ENCODE measurements around the gene LTN1. TPM values are rescaled to one million over a fixed set of nuclear protein-coding genes. Genes with fewer than 3 reads are reported as not detected.
"Not testable (repeated sequence)": the region's sequence is repeated elsewhere in the genome, so short reads cannot be mapped to it uniquely, and the experiment has no call there.

Gene LTN1
- polyA plus RNA-seq (ENCODE audit: insufficient read length in 10 of 10), result 10 to 100 TPM; 17.0 to 29.5 (median 23.8) TPM
- long read RNA-seq, donor 1, result 0 reads
- long read RNA-seq, donor 2, result 0 reads
- long read RNA-seq, donor 3, result 0 reads
- long read RNA-seq, donor 4, result 0 reads
- long read RNA-seq, donor 5, partial matches to known transcripts, result 5 of 5 reads
- long read RNA-seq, donor 5, other reads (novel, unspliced or antisense), result 0 of 5 reads
- long read RNA-seq, donor 6, result 0 reads
- long read RNA-seq, donor 7, result 0 reads
- long read RNA-seq, donor 8, result 0 reads
- long read RNA-seq, donor 9, result 0 reads

GRCh38 chr21:28992526-28993292 lies at the start of gene LTN1:
Gene LTN1 (minus strand): TSS chr21:28992877. CDS start chr21:28992805, 72 bp downstream.
- DNase-seq, result peak; percentile 99 to 100 (median 99)

GRCh38 chr21:29034678-29035077 lies 42.0 kb upstream of the LTN1 start:
- no peak for DNase-seq

- no peak for DNase-seq
Observed at GRCh38 chr21:29033871-29034270, 41.2 kb upstream of the LTN1 start.

GRCh38 chr21:29033301-29033700 lies 40.6 kb upstream of the LTN1 start:
- no peak for DNase-seq

- DNase-seq, result no peak
Observed at GRCh38 chr21:29030909-29031308, 38.2 kb upstream of the LTN1 start.

DNA sequence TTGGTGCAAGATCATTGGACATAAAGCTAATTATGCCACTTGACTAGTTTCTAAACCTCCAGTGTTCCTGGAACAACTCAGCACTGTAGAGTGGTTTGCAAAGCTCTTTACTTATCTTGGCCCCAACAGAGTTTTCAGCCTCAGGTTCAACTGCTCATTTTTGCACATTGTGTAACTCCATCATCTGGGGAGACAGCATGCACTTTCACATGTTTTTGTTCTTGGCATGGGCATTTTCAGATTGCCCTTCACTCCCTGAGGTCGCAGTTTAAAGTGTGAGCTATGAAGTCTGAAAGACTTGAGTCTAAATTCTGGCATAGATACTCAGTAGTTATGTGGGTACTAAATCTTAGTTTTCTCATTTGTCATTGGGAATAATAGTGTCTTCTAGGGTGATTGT lies 36.8 kb upstream of the LTN1 start:
- no peak for DNase-seq

- no peak for DNase-seq
Observed at GRCh38 chr21:29025328-29025713, 32.6 kb upstream of the LTN1 start.

GRCh38 chr21:29024474-29025327 lies 32.0 kb upstream of the LTN1 start, which contains the start of gene USP16:
Gene USP16 (plus strand): TSS chr21:29024668. CDS start chr21:29027914, 3,246 bp downstream.
- DNase-seq, result peak; percentile 99 to 100 (median 99)

- DNase-seq, result no peak
Observed at GRCh38 chr21:29022166-29022565, 29.5 kb upstream of the LTN1 start.

DNA sequence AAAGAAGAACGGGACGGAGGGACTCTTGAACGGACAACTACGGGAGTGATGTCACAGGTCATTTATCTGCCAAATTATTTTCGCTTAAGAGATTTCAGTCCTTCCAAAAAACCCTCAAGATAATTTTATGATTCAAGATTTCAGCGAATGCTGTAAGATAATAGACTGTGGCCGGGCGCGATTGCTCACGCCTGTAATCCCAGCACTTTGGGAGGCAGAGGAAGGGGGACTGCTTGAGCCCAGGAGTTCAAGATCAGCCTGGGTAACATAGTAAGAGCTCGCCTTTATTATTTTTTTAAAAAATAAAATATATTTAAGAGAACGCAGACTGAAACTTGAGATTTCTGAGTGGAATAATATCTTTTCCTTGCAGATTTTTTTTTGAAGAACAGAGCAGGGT lies 25.9 kb upstream of the LTN1 start:
- peak in 2 of 3 donors; percentile 19 to 34 for DNase-seq

DNA sequence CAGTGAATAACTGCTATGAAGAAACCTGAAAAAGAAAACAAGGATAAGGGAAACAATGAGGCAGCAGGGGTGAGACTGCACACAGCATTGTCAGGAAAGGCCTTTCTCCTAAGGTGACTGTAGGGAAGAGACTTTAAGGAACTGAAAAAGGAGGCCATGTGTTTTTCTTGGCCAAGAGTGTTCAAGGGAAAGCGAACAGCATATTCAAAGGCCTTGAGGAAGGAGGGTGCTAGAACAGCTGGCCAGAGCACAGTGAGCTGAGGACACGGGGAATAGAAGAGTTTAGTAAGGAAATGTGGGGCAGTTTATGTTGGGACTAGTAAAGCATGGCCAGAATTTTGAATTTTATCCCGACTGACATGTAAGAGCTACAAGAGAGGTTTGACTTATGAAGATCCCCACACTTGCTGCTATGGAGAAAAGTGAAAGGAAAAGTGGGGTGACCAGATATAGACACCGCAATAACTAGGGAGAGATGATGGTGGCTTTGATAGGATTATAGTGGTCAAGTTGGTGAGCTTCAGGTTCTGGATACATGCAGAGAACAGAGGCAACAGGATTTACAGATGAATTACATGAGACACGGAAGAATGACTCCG lies 25.1 kb upstream of the LTN1 start:
- DNase-seq, result no peak

DNA sequence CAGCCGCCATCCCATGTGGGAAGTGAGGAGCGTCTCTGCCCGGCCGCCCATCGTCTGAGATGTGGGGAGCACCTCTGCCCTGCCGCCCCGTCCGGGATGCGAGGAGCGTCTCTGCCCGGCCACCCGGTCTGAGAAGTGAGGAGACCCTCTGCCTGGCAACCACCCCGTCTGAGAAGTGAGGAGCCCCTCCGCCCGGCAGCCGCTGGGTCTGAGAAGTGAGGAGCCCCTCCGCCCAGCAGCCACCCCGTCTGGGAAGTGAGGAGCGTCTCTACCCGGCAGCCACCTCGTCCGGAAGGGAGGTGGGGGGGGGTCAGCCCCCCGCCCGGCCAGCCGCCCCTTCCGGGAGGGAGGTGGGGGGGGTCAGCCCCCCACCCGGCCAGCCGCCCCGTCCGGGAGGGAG lies 18.6 kb upstream of the LTN1 start:
- not testable (repeated sequence) for DNase-seq

- no peak for DNase-seq
Observed at GRCh38 chr21:29008367-29008766, 15.7 kb upstream of the LTN1 start.

GRCh38 chr21:29007810-29008209 lies 15.1 kb upstream of the LTN1 start:
- no peak for DNase-seq

GRCh38 chr21:29007135-29007534 lies 14.5 kb upstream of the LTN1 start:
- no peak for DNase-seq

- no peak for DNase-seq
Observed at GRCh38 chr21:29005696-29006095, 13.0 kb upstream of the LTN1 start.

DNA sequence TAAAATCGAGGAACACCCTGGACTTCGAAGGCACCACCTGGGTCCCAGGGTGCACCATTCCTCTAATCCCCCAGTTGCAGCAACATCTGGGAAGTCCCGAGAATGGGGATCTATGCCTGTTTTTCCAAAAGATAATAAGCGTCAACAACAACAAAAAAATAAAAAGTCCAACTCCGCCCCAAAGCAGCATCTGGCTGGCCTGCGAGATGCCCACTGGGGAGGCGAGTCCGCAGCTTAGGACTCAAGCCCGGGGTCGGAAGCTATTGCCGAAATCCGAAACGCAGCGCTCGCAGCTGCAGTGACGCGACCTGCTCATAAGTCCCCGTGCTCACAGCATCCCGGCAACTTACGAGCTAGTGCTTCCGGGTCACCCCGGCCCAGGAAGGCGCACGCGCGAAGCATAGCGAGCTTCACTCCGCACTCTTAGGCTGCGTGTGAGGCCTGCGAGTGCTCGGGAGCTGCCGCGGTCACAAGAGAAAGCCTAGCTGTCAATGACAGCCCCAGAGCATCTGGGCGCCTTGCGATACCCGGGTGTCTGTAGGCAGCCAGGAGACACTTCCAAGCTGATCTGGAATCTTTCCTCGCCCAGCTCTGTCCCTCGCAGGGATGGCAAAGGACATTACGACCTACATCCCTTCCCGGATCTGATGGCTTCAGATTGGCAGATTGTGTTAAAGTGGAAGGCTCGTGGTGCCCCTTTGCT lies 9.9 kb upstream of the LTN1 start:
- DNase-seq, result peak; percentile 95 to 99 (median 98)

DNA sequence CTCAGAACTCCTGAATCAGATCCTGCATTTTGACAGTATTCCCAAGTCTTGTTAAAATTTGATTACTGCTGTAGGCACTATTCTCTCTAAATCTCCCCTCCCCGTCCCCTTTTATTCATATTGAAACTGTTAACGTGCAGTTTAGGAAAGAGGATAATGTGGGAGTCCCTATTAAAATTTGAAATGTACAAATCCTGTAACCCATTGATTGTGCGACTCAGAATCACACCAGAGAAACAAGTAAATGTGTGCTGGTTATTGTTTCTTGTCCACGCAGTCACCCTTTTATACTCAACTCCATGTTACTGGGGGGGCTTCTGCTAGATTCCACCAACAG lies 584 bp upstream of the LTN1 start:
- DNase-seq, result no peak

DNA sequence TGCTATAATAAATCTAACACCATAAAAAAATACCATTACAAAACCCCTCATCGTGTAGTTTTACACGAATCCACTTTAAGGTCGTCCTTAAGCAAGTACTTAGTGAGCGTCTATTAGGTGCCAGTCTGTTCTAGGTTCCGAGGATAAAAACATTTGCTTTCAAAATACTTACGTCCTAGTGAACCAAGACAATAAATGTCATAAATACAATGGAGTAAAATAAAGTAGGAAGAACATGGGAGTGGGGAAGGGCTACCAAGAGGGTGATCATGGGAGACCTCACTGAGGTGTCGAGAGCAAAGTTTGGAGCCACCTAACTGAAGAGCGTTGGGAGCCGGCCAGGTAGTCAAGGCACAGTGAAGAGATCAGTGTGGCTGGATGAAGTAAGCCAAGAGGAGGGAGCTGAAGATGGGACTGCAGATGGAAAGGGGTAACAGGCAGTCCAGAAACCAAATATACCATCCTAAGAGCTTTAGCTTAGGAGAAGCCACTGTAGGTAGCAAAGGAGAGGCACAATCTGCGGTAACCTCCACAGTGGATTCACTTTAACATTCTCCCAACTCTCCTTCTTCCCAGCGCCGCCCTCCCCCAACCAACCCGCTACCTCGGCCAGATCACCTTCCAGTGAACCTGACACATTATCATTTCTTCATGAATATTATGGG lies 684 bp downstream of the LTN1 start:
- DNase-seq, result peak in 1 of 3 donors; percentile 48

DNA sequence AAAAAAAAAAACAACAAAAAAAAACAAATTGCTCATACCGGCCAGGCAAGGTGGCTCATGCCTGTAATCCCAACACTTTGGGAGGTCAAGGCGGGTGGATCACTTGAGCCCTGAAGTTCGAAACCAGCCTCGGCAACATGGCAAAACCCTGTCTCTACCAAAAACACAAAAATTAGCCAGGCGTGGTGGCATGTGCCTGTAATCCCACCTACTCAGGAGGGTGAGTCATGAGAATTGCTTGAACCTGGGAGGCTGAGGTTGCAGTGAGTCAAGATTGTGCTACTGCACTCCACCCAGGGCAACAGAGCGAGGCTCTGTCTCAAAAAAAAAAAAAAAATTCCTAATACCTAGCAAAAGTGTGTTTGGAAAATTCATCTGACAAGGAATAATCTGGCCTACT lies 4.5 kb downstream of the LTN1 start:
- not testable (repeated sequence) for DNase-seq

DNA sequence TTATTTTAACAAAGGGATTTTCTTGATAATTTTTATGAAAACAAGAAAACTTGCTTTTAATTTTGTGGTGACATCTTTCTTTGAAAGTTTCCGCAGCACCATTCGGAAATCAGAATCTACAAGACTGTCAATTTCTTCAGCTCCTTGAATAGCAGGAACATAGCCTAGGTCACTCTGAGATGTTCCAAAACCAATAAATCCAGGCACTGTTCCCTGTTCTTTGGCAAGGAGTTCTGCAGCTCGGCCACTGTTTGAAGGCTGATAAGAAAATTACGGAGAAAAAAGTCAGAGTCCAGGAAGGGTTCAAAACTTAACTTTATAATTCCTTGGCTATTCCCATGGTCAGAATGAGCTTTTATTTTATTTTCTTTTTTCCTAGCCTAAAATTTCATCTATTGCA lies 6.0 kb downstream of the LTN1 start:
- DNase-seq, result no peak
